COR-L47 (cell line): ENCODE results near the gene PODN.

Experiments used
- DNase-seq: peaks from one replicate; lab custom pipeline; 2025; lab: John Stamatoyannopoulos, UW

The PODN gene

DNA sequence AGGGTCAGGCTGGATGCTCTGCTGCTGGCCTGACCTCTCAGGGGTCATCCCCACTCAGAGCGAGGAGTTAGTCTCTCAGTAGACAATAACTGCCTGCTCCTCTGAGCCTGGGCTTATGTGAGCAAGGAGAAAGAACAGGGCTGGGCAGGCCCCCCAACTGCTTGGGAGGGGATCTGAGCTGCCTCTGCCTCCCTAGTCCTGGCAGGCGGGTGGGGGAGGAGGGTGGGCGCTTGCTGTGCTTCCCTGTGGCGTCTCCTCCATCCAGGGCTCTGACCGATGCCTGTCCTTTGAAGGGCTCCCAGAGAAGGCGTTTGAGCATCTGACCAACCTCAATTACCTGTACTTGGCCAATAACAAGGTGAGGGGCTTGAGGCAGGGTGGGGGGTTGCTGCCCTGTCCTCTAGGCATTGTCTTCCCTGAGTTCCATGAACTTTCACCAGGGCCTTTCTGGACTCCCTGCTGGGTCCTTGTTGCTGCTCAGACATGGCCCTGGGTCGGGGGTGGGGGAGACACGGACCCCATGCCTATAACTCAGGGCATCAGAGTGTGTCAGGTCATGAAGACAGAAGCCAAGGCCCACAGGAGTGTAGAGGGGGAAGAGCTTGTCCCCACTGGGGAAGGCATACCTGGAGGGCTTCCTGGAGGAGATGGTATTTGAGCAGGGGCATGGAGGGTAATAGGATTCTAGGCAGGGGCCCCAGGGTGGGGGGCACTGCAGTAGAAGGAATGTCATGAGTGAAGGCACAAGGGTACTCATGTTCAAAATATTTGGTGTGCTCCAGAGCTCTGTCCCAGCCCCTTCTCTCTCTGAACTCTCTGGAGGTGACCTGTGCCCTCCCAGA lies 12.5 kb downstream of the PODN start:
- no peak for DNase-seq

DNA sequence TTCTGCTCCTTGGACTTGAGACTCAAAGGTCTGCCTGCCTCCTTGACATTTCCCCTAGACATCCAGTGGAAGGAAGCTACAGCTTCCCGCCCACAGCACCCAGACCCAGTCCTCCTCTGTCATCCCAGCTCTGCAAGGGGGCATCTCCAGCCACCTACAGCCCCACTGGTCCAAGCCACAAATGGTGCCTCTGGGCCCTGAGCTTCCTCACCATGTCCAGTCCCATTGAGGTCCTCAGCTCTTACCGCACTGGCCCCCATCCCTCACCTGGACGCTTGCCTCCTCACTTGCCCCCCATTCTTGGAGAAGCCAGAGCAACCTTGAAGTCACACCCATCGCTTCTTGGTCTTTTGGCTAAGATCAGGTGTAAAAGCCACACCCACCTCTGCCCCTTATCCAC lies 13.2 kb downstream of the PODN start:
- DNase-seq: no peak

DNA sequence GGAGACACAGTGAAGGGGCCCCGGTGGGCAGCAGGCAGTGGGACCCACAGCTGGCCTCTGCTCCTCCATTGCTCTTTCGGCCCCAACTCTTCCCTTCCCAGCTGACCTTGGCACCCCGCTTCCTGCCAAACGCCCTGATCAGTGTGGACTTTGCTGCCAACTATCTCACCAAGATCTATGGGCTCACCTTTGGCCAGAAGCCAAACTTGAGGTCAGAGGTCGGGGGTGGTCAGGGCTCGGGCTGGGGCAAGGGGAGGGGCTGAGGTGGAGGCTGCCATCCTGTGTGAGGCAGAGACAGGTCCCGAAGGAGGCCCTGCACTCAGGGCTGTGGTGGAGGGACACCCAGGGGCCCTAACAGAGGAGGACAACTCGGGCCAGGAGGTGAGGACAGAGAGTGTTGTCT lies 13.7 kb downstream of the PODN start:
- DNase-seq: no peak

DNA sequence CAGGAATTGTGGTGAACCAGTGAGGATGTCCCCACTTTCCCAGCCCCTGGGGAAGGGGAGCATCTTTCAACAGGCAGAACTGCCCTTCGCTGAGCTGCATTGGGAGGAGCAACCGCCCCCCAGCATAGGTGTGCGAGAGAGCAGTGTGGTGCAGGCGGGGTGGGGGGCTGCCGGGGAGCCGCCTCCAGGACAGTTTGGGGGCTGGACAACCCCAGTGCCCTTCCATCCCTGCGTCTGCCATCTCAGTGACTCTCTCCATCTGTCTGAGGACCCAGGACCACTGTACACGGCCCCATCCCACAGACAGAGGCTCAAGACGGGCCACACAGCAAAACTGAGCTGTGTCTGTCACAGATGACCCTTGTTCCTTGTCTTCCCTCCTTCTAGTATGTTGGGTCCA lies 14.2 kb downstream of the PODN start:
- no peak for DNase-seq

DNA sequence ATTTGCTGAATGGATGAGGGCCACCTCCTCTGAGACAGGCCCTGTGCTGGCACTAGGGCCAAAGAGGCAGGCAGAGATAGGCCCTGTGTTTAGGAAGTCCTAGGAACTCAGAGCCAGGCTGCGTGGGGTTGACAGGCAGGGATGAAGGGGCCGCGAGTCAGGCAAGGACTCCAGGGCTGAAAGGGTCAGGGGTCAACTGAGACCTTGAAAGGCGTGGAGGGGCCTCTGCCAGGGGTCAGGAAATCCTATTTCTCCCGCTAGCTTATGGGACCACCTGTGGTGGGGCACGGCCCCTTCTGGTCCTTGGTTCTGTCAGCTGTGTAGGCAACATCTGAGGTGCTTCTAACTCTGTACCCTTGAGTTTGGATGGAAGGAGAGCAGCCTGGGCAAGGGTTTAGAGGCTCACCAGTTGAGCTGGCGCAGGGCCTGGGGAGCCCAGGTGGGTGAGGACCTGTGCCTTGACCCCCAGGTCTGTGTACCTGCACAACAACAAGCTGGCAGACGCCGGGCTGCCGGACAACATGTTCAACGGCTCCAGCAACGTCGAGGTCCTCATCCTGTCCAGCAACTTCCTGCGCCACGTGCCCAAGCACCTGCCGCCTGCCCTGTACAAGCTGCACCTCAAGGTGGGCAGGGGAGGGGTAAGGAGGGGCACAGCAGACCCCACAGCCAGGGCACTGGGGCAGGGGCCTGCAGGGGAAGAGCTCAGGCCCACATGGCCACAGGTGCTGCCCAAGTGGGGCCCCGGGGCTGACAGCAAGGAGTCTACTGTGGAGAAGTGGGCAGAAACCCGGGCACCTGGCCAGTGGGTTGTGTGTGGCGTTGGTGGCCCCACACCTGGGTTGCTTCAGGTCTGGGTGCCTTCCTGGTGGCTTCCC lies 14.9 kb downstream of the PODN start:
- DNase-seq: no peak

DNA sequence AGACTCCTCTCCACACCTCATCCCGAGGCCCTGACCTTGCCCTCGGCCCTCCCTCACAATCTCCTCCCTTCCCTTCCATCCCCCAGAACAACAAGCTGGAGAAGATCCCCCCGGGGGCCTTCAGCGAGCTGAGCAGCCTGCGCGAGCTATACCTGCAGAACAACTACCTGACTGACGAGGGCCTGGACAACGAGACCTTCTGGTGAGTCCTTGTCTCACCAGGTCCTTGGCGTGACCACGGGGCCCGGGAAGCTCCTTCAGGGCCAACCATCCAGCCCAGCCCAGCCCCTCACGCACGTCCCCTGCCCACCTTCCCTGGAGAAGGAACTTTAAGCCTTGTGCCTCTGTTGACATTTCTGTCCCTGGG lies 15.6 kb downstream of the PODN start:
- DNase-seq: no peak

DNA sequence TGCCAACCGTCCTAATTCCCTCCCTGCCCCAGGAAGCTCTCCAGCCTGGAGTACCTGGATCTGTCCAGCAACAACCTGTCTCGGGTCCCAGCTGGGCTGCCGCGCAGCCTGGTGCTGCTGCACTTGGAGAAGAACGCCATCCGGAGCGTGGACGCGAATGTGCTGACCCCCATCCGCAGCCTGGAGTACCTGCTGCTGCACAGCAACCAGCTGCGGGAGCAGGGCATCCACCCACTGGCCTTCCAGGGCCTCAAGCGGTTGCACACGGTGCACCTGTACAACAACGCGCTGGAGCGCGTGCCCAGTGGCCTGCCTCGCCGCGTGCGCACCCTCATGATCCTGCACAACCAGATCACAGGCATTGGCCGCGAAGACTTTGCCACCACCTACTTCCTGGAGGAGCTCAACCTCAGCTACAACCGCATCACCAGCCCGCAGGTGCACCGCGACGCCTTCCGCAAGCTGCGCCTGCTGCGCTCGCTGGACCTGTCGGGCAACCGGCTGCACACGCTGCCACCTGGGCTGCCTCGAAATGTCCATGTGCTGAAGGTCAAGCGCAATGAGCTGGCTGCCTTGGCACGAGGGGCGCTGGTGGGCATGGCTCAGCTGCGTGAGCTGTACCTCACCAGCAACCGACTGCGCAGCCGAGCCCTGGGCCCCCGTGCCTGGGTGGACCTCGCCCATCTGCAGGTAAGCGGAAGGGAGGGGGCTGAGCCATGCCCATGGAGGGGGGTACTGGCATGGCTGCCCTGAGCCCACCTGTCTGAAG lies 16.5 kb downstream of the PODN start:
- no peak for DNase-seq

DNA sequence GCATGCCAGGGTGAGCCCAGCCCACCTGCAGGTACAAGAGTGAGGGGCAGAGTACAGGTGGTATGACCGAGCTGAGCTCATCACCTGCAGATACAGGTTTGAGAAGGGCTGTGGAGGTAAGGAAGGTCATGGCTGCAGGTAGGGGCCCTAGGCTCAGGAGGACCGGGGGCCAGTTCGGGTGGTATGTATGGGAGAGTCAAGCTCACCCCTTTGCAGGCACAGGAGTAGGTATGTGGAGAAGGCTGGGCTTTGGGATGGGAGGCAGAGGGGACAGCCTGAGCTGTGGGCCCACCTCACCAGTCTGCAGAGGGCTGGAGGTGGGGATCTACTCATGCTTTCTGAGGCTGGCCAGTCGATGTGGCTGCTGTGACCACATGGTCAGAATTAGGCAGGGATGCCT lies 17.2 kb downstream of the PODN start:
- DNase-seq: no peak

DNA sequence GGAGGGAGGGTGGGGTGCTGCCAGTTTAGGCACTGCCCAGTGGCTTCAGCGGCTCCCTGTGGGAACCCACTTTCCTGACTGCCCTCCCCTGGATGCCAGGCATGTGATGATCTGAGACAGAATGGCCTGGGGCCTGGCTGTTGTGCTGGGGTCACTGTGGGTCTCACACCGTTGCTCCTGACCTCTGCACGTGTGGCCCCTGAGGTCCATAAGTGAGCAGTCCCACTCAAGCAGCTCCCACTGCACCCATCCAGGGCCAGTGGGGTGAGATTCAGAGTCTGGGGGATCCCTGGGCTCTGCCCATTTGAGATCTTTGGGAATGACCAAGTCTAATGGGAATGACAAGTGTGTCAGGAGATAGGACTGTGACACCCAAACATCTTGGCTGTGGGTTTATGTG lies 18.0 kb downstream of the PODN start:
- no peak for DNase-seq

DNA sequence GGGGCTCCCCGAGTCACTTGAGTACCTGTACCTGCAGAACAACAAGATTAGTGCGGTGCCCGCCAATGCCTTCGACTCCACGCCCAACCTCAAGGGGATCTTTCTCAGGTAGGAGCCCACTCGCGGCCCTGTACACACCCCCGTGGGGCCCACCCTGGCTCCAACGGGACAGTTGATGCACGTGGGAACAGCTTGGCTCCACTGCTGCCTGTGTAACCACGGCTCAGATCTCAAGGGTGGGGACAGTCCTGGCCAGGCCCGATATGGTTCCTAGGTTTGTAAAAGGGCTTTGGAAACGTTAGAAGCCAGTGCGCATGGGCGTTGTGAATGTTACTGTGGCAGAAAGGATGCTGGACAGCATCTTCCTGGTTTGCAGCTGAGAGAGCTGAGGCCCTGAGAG lies 18.8 kb downstream of the PODN start:
- no peak for DNase-seq

DNA sequence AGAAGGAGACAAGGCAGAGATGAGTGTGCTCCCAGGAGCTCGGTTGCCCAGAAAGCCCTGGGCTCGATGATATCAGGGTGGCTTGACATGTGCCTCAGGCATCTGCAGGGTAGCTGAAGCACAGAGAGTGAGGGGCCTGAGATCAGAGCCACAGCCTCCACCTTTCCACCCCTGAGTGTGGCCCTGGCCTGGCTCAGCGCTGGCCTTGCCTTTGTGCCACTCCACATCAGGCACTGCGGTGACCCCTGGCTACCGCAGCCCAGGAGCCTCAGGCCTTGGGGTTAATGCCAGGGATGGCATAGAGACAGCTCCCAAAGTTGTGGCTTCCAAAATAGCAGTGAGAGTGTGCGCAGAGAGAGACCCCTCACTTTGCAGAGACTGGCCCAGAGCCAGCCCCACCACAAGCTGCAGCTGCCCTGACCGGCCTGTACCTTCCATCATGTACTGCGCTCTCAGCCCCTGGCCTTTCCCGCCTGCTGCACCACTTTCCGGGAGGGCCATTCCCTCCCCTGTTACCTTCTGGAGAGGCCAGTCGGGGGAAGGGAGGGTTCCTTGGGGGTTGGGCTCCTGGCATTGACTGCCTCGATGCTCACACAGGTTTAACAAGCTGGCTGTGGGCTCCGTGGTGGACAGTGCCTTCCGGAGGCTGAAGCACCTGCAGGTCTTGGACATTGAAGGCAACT lies 19.5 kb downstream of the PODN start:
- DNase-seq: no peak

DNA sequence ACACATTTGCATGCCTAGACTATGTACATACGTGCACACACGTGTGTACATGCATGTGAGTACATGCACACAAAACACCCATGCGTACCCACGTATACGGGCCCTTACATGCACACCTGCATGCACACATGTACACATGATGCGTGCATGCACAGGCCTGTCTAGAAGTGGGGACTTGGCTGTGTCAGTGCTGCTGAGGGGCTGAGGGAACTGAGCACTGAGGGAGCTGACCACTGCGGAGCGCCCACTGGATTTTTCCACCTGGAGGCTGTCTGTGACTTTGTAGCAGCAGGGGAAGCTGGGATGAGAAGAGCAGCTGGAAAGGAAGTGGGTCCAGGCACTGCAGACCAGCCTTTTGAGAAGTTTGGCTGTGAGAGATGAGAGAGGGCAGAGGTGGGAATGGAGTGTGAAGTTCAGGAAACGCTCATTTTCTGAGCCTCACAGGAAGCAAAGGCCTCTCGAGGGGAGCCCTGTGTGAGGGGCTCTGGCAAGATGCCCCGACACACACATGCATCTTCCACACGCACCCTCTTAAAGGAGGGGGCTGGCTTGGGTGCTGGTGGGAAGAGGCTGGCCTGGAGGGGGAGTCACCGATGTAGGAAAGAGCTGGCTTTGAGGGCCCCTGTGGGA lies 20.9 kb downstream of the PODN start:
- DNase-seq: no peak

DNA sequence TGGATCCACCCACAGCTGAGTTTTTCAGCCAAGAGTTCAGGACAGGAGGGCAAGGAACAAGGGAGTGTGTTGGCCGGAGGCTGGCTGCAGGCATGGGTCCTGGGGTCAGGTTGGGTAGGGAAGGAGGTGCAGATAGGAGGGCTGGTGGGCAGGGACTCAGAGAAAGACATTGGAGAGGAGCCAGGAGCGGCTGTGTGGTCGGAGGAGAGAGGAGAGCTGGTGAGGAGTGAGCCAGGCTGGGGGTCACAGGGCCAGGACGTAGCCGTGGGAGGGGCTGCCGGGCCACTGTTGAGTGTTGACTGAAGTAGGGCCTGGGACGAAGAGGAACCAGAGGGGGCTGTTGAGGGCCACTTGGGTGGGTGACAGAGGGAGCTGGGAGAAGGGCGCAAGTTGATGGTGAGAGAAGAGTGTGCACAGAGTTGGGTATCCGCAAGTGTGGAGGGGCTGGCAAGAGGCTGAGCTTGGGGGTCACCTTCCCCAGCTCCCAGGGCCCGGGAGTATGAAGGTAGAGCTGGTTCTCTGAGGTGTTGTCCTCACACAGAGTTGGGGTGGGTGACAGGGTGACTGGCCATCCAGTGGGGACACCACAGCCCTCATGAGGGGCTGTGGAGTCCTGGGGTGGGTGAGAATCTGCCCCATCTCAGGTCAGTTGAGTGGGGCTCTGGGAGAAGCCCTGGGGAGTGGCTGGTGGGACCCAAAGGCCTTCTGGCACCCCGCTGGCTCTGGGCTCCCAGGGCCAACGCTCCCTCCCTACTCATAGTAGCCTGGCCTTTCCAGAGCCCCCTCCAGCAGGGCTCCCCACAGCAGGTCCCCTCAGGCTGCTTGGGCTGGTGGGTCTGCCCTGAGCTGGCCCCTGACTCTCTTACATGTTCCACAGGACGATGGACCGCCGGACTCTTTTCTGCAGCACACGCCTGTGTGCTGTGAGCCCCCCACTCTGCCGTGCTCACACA lies 21.9 kb downstream of the PODN start:
- DNase-seq: no peak

DNA sequence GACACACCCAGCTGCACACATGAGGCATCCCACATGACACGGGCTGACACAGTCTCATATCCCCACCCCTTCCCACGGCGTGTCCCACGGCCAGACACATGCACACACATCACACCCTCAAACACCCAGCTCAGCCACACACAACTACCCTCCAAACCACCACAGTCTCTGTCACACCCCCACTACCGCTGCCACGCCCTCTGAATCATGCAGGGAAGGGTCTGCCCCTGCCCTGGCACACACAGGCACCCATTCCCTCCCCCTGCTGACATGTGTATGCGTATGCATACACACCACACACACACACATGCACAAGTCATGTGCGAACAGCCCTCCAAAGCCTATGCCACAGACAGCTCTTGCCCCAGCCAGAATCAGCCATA lies 22.6 kb downstream of the PODN start:
- DNase-seq: no peak

DNA sequence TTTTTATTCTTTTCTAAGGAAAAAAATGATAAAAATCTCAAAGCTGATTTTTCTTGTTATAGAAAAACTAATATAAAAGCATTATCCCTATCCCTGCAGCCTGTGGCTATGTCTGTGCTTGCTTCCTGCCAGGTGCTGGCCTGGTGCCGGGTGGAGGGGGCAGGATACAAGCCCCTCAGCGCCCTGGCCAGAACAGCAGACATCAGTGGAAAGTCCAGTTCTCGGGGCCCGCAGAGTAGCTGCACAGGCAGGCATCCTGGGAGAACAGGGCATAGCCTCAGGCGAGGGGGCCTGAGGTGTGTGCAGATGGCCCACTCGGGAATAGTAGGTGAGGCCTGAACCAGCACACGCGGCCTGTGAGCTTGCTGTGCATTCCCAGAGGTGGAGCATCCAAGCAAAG lies 23.4 kb downstream of the PODN start:
- no peak for DNase-seq

DNA sequence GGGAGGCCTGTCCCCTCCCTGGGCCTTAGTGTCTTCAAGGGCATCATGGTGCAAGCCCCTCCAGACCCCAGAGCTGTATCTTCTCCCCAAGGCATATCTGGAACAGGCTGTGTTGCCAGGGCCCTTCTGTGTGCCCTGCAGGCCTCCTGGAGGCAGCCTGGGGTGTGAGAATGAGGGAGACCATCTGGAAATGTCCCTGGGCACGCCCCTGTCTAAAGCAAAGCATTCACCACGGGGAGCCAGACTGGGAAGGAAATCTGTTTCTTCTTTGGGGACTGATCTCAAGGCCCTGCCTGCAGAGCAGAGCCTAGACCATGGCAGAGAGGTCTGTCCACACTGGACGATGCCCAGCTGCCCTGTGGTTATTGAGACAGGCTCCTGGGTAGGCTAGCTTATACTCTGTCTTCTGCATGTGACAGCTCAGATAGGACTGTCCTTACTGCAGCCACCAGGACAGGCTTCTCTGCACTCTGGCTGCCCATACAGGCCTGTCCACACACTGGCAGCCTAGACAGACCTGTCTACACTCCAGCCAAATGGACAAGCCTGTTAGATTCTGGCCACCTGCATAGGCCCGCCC lies 24.6 kb downstream of the PODN start:
- DNase-seq: no peak

DNA sequence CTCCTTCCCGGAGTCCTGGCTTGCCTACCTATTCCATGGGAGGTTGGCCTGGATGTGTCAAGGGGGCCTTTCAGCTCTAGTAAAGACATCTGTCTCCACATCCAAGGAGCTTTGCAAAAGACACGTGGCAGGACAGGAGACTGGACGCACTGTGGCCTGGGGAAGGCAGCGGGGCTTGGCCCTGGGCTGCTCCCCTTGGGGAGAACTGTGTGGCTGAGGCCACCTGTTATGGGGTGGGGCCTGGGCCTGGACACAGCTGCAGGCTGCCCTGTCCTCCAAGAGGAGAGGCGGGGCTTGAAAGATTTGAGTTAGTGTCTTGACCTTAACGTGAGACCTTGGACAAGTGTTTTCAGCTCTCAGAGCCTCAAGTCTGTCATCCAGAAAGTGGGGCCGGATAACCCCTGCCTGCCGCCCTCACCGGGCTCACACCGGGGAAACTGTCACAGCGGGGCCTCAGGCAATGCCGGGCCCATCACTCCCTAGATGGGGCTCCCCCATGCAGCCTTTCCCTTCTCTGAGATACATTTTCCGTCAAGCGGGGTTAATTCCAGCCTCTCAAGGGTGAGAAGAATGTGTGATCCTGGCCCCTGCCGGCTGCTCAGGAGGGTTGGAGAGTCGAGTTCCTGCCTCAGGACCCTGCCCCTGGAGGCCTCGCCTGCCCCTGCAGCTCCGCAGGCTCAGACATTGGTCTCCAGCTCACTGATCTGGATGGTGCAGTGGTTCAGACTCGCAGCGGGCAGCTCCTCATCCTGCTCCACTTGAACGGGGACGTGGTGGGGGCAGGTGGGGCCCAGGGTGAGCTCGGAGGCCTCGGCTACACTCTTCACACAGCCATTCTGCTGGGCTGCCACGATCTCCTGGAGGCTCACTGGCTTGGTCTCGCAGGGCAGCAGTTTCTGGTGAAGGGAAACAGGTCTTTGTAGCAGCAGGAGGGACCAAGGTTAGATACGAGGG lies 25.6 kb downstream of the PODN start:
- DNase-seq: no peak

DNA sequence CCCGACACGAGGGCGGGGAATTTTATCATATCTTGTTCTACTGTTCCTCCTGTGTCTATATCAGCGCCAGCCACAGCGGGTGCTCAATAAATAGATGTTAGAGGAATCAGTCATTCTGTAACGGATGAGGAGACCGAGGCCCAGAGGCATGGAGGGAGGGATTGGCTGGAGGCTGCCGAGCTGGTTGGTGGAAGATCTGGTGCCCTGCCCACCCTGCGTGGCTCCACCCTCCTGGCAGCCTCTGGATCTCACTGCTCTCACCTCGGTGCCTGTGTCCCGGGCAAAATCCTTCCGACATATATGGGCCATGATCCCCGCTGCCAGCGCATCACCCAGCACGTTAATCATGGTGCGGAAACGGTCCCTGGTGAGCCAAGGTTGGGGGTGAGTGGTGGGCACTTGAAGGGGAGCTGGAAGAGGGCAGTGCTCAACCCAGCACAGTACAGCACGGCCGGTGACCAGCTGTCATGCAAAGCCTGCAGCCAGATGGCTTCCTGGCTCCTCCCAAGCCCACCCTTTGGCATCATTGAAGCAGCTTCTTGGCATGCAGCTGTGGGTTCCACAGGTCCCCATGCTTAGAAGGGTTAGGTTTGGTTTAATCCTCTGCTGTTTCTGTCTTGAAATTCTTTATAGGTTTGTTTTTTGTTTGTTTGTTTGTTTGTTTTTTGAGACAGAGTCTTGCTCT lies 26.7 kb downstream of the PODN start:
- no peak for DNase-seq
